Endodermal cell (in vitro differentiated cells): ENCODE measurements around the gene MICALL1. TPM values are rescaled to one million over a fixed set of nuclear protein-coding genes. Genes with fewer than 3 reads are reported as not detected.

ENCODE experiments used
- DNase-seq: peaks from one replicate; pipeline ENCODE4 v3.0.0-alpha.2; 2017
- H3K27ac ChIP-seq: 2 replicates; pipeline ENCODE4 v1.5.1; 2013; ENCODE audit warnings: mild to moderate bottlenecking, low read depth, low read length, moderate library complexity
- H3K27me3 ChIP-seq: 2 replicates; pipeline ENCODE4 v1.6.1; 2013; ENCODE audit warnings: mild to moderate bottlenecking, low read length, moderate library complexity; ENCODE audit not compliant: insufficient read depth, control insufficient read depth, poor library complexity, severe bottlenecking
- H3K36me3 ChIP-seq: 2 replicates; pipeline ENCODE4 v1.7.0; 2013; ENCODE audit warnings: mild to moderate bottlenecking, low read length, moderate library complexity; ENCODE audit not compliant: control insufficient read depth, insufficient read depth
- H3K4me1 ChIP-seq: one replicate; pipeline ENCODE4 v1.7.0; 2013; ENCODE audit warnings: low read length; ENCODE audit not compliant: control insufficient read depth, insufficient read depth
- H3K4me3 ChIP-seq: 2 replicates; pipeline ENCODE4 v1.5.1; 2013; ENCODE audit warnings: mild to moderate bottlenecking, low read length, moderate library complexity
- H3K9ac ChIP-seq: 2 replicates; pipeline ENCODE4 v1.6.1; 2013; ENCODE audit warnings: mild to moderate bottlenecking, low read length, moderate library complexity; ENCODE audit not compliant: poor library complexity, severe bottlenecking; ENCODE audit errors: extremely low read depth
- H3K9me3 ChIP-seq: 2 replicates; pipeline ENCODE4 v1.6.1; 2013; ENCODE audit warnings: mild to moderate bottlenecking, low read length, moderate library complexity; ENCODE audit not compliant: control insufficient read depth
- H3K27ac Mint-ChIP-seq: 2 replicates; pipeline ENCODE4 v1.8.0; 2020; ENCODE audit warnings: mixed read lengths
- H3K27me3 Mint-ChIP-seq: 2 replicates; pipeline ENCODE4 v1.8.0; 2021; ENCODE audit warnings: mild to moderate bottlenecking, mixed read lengths; ENCODE audit not compliant: insufficient read depth
- H3K36me3 Mint-ChIP-seq: 2 replicates; pipeline ENCODE4 v1.8.0; 2020; ENCODE audit warnings: low read depth, mixed read lengths
- H3K4me1 Mint-ChIP-seq: 2 replicates; pipeline ENCODE4 v1.8.0; 2020; ENCODE audit warnings: mixed read lengths
- H3K4me3 Mint-ChIP-seq: 2 replicates; pipeline ENCODE4 v1.8.0; 2020; ENCODE audit warnings: mild to moderate bottlenecking, moderate library complexity, mixed read lengths
- H3K9me3 Mint-ChIP-seq: 2 replicates; pipeline ENCODE4 v1.8.0; 2020; ENCODE audit warnings: mild to moderate bottlenecking, mixed read lengths
- CTCF ChIP-seq: fragments of 200-600 bp; sonication (generic); conservative IDR thresholded peaks from 2 replicates; pipeline ENCODE4 v1.5.0; 2021; ENCODE audit warnings: antibody characterized with exemption, mild to moderate bottlenecking
- WGBS, 2 experiments: methylation state at CpG; one replicate each; pipeline versions ENCODE4 v1.1.5 to v1.1.7; 2013; ENCODE audit warnings: missing lambda C conversion rate in 2 of 2, mixed read lengths in 1 of 2; ENCODE audit not compliant: insufficient coverage in 1 of 2, insufficient read length in 1 of 2; 5-methylcytosine and 5-hydroxymethylcytosine counted together
- total RNA-seq, 2 donors: library from RNA; stranded (reverse); fragmentation: NEBNext Ultra II Directional in 1 of 2; extraction: Animal tissue kit (Norgen Biotek cat#: 25700) in 1 of 2; gene quantifications; 2 replicates in 1 of 2; 3 replicates in 1 of 2; pipeline ENCODE4 v1.2.1, GENCODE V29; 2021

The MICALL1 gene
- total RNA-seq, 2 donors from 2014 or later, result 33.5 to 36.6 TPM

DNA sequence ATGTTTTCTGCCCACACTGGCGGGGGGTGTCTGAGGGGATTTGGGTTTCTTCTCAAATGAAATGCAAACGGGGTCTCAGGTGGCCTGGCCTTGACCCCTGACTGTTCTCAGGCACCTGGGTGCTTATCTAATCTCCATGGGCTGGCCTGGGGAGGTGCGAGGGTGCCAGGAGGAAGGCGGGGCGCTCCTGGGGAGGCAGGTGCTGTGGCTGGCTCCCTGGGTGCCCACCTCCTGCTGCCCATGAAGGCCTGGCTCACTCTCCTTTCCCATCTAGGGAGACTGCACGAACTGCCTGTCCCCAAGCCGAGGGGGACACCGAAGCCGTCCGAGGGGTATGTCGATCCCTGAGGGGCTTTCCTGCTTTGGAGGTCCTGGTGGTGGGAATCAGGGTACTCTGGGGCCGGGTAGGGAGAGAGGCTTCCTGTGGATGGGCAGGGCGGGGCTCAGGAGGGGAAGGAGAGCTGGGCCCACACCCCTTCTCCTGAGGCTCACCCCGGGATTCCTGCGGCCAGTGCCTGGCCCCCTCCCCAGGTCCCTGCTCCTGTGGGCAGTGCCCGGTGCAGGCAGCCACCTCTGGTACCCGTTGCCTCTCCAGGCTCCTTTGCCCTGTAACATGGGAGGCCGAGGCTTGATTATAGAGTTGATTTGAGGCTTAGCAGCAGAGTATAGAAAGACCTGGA lies 18.4 kb downstream of the MICALL1 start:
- H3K36me3 Mint-ChIP-seq, result peaks cover 37% of the 10 kb centered on the region
- Histone ChIP-seq H3K36me3 (peaks cover 17% of the 10 kb centered on the region), H3K27me3 (peaks cover 11% of the 10 kb centered on the region), H3K9ac (no peak overlapping the region), H3K9me3 (no peaks in the 10 kb centered on the region), H3K4me3 (no peak overlapping the region), H3K27ac (no peak overlapping the region), H3K4me1 (no peaks in the 10 kb centered on the region)
- no peak for DNase-seq
- H3K4me3 Mint-ChIP-seq, result no peak overlapping the region
- no peak overlapping the region for H3K27ac Mint-ChIP-seq
- TF ChIP-seq CTCF, result no peak
- 93 to 94% methylated on average over 7 to 18 of the region's 18 CpGs for WGBS, 2 experiments
- H3K9me3 Mint-ChIP-seq, result no peaks in the 10 kb centered on the region
- H3K27me3 Mint-ChIP-seq, result peaks cover 12% of the 10 kb centered on the region
- H3K4me1 Mint-ChIP-seq, result no peaks in the 10 kb centered on the region

- H3K36me3 Mint-ChIP-seq, result peaks cover 32% of the 10 kb centered on the region
Measured at GRCh38 chr22:37925330-37925729, 19.2 kb downstream of the MICALL1 start.

GRCh38 chr22:37925767-37926166 lies 19.7 kb downstream of the MICALL1 start:
- Mint-ChIP-seq H3K4me1 (no peaks in the 10 kb centered on the region), H3K27me3 (peaks cover 16% of the 10 kb centered on the region), H3K9me3 (no peaks in the 10 kb centered on the region), H3K4me3 (no peak overlapping the region), H3K27ac (no peak overlapping the region), H3K36me3 (peaks cover 32% of the 10 kb centered on the region)
- 93 to 95% methylated on average over 10 to 15 of the region's 15 CpGs for WGBS, 2 experiments
- Histone ChIP-seq H3K27ac (no peak overlapping the region), H3K4me1 (no peaks in the 10 kb centered on the region), H3K4me3 (no peak overlapping the region), H3K27me3 (peaks cover 23% of the 10 kb centered on the region), H3K9me3 (no peaks in the 10 kb centered on the region), H3K9ac (no peak overlapping the region), H3K36me3 (peaks cover 14% of the 10 kb centered on the region)
- no peak for DNase-seq
- TF ChIP-seq CTCF, result no peak

More at GRCh38 chr22:37925330-37925729, 19.2 kb downstream of the MICALL1 start:
- Histone ChIP-seq H3K4me1 (no peaks in the 10 kb centered on the region), H3K9ac (no peak overlapping the region), H3K36me3 (peaks cover 14% of the 10 kb centered on the region), H3K27me3 (peaks cover 19% of the 10 kb centered on the region), H3K4me3 (no peak overlapping the region), H3K9me3 (no peaks in the 10 kb centered on the region), H3K27ac (no peak overlapping the region)
- TF ChIP-seq CTCF, result no peak
- Mint-ChIP-seq H3K27me3 (peaks cover 13% of the 10 kb centered on the region), H3K4me1 (no peaks in the 10 kb centered on the region), H3K4me3 (no peak overlapping the region), H3K27ac (no peak overlapping the region), H3K9me3 (no peaks in the 10 kb centered on the region)
- 63 to 77% methylated on average over 1 to 2 of the region's 3 CpGs for WGBS, 2 experiments
- no peak for DNase-seq
